A549 treated with CpdA at 1 μM for 4 hours (cell line): Measurements from ENCODE around the gene CHTOP. TPM values are rescaled to one million over a fixed set of nuclear protein-coding genes. Genes with fewer than 3 reads are reported as not detected.

Experiments used
- total RNA-seq: library from RNA; stranded (reverse); fragments of 200-300 nt; extraction: Qiagen RNA extraction; gene quantifications from 5 replicates; pipeline ENCODE4 v1.2.3, GENCODE V29; 2022; ENCODE audit warnings: low read depth

CHTOP gene
- total RNA-seq = 63.4 to 84.0 TPM (median 77.0 TPM) in 5 replicates

GRCh38 chr1:153633754-153634665 is at the start of gene CHTOP:
TSS of gene CHTOP (plus strand) at chr1:153634066. CDS start at chr1:153636589, 2,523 bp downstream.

GRCh38 chr1:153612755-153613331 is 21.0 kb upstream of the CHTOP start, which contains the start of gene S100A16:
TSS of gene S100A16 (minus strand) at chr1:153613137. CDS start at chr1:153608151, 4,986 bp downstream.

GRCh38 chr1:153616144-153616916 is 17.5 kb upstream of the CHTOP start, which contains the start of gene S100A14:
TSS of gene S100A14 (minus strand) at chr1:153616325. CDS start at chr1:153615858, 467 bp downstream.

GRCh38 chr1:153626904-153627714 is 6.8 kb upstream of the CHTOP start, which contains the start of gene S100A13:
TSS of gene S100A13 (minus strand) at chr1:153627505. CDS start at chr1:153626472, 1,033 bp downstream.

GRCh38 chr1:153627715-153628626 is 5.9 kb upstream of the CHTOP start, which contains the start of gene S100A1:
TSS of gene S100A1 (plus strand) at chr1:153628434. CDS start at chr1:153630522, 2,088 bp downstream.

GRCh38 chr1:153658400-153659174 is 24.7 kb downstream of the CHTOP start, which contains the start of gene SNAPIN:
TSS of gene SNAPIN (plus strand) at chr1:153658703. CDS start at chr1:153658744, 41 bp downstream.

GRCh38 chr1:153670859-153671627 is 37.2 kb downstream of the CHTOP start, which contains the start of gene ILF2:
TSS of gene ILF2 (minus strand) at chr1:153670993. CDS start at chr1:153670922, 71 bp downstream.

GRCh38 chr1:153678519-153679336 is 44.9 kb downstream of the CHTOP start, which contains the start of gene NPR1:
TSS of gene NPR1 (plus strand) at chr1:153678688. CDS start at chr1:153679109, 421 bp downstream.

Other genes with a start within 250 kb of the CHTOP start
- not detected in 5 replicates for gene S100A8, start 243.0 kb upstream of the CHTOP start, total RNA-seq
- gene S100A7A, start 217.5 kb upstream of the CHTOP start, total RNA-seq = not detected in 5 replicates
- gene S100A7, start 173.4 kb upstream of the CHTOP start, total RNA-seq = not detected in 5 replicates
- 3,123 to 3,674 TPM (median 3,479 TPM) in 5 replicates for gene S100A6, start 98.1 kb upstream of the CHTOP start, total RNA-seq
- 0.65 to 1.2 TPM (median 0.79 TPM) in 5 replicates for gene S100A5, start 93.1 kb upstream of the CHTOP start, total RNA-seq
- gene S100A4, start 88.3 kb upstream of the CHTOP start, total RNA-seq = 1,624 to 1,839 TPM (median 1,665 TPM) in 5 replicates
- 88.7 to 106 TPM (median 92.8 TPM) in 5 replicates for gene S100A3, start 84.8 kb upstream of the CHTOP start, total RNA-seq
- gene S100A2, start 68.2 kb upstream of the CHTOP start, total RNA-seq = 20.0 to 26.2 TPM (median 24.5 TPM) in 5 replicates
- 412 to 491 TPM (median 455 TPM) in 5 replicates for gene S100A16, start 20.9 kb upstream of the CHTOP start, total RNA-seq
- 0.40 to 0.79 TPM (median 0.50 TPM) in 5 replicates for gene S100A14, start 17.7 kb upstream of the CHTOP start, total RNA-seq
- gene S100A13, start 6.6 kb upstream of the CHTOP start, total RNA-seq = 148 to 177 TPM (median 176 TPM) in 5 replicates
- gene S100A1, start 5.6 kb upstream of the CHTOP start, total RNA-seq = 0.55 to 0.96 TPM (median 0.86 TPM) in 4 of 5 replicates, not detected in the other
- 52.0 to 63.2 TPM (median 56.4 TPM) in 5 replicates for gene SNAPIN, start 24.6 kb downstream of the CHTOP start, total RNA-seq
- 268 to 297 TPM (median 278 TPM) in 5 replicates for gene ILF2, start 36.9 kb downstream of the CHTOP start, total RNA-seq
- 0.80 to 1.2 TPM (median 0.95 TPM) in 5 replicates for gene NPR1, start 44.6 kb downstream of the CHTOP start, total RNA-seq
- gene INTS3, start 94.0 kb downstream of the CHTOP start, total RNA-seq = 18.5 to 22.8 TPM (median 21.8 TPM) in 5 replicates
- 1.2 to 3.5 TPM (median 1.5 TPM) in 5 replicates for gene SLC27A3, start 141.3 kb downstream of the CHTOP start, total RNA-seq